HepG2 (cell line): Measurements from ENCODE around the gene AURKA. TPM values are rescaled to one million over a fixed set of nuclear protein-coding genes. Genes with fewer than 3 reads are reported as not detected.

Source experiments
- ATAC-seq: fragments of 200-7000 bp; cut with Tn5 transposase; 3 replicates; pipeline ENCODE4 v1.9.1; 2020; ENCODE audit warnings: mild to moderate bottlenecking, moderate library complexity
- BruUV-seq: library from RNA; stranded (reverse); fragments of 400-500 nt; replicated peaks from 2 replicates; lab custom pipeline; 2021; lab: Mats Ljungman, UMichigan
- CTCF ChIA-PET: fragments of 300-600 bp; formaldehyde crosslinking; extraction: SDS; loops from one replicate; lab custom pipeline; 2021; ENCODE audit warnings: low total read pairs, inconsistent platforms, low intra/inter-chr PET ratio; lab: Yijun Ruan, JAX
- POLR2A ChIA-PET: fragments of 350-600 bp; sonication (Branson Sonifier 250); formaldehyde crosslinking; loops from one replicate; lab custom pipeline; 2020; ENCODE audit warnings: antibody characterized with exemption, inconsistent platforms; lab: Yijun Ruan, JAX
- DNase-seq: peaks from one replicate; pipeline ENCODE4 v3.0.0-alpha.2; 2015; ENCODE audit warnings: low spot score
- FAIRE-seq: peaks from 3 replicates; lab custom pipeline; 2011; peaks lifted over from hg19 to GRCh38; lab: Jason Lieb, UNC
- H2AFZ ChIP-seq: one replicate; pipeline ENCODE4 v1.6.1; 2011; ENCODE audit warnings: low read length, inconsistent platforms
- H3K27ac ChIP-seq: fragments of 300-600 bp; 3 replicates; pipeline ENCODE4 v1.8.0; 2011; ENCODE audit warnings: mixed run types, mild to moderate bottlenecking, mixed read lengths, low read length, inconsistent platforms; ENCODE audit not compliant: insufficient read depth; ENCODE audit errors: extremely low read length
- H3K27me3 ChIP-seq, 2 experiments: fragments of 200-600 bp in 1 of 2; 2 replicates in 1 of 2; 3 replicates in 1 of 2; pipeline versions ENCODE4 v1.6.0 to v1.8.0; 2011; ENCODE audit warnings: low read length in 2 of 2, mild to moderate bottlenecking in 2 of 2, moderate library complexity in 2 of 2, inconsistent platforms in 1 of 2; ENCODE audit not compliant: insufficient read depth in 2 of 2, control insufficient read depth in 1 of 2
- H3K36me3 ChIP-seq, 2 experiments: fragments of 200-600 bp in 1 of 2; replicated peaks in 1 of 2; 2 replicates in 1 of 2; 3 replicates in 1 of 2; pipeline versions ENCODE4 v1.5.1 to v1.8.0; 2011; ENCODE audit warnings: low read length in 2 of 2, inconsistent platforms in 1 of 2; ENCODE audit not compliant: insufficient read depth in 2 of 2, control insufficient read depth in 1 of 2
- H3K4me1 ChIP-seq: 2 replicates; pipeline ENCODE4 v1.5.1; 2012; ENCODE audit warnings: low read length, inconsistent platforms; ENCODE audit not compliant: insufficient read depth
- H3K4me2 ChIP-seq: 2 replicates; pipeline ENCODE4 v1.6.0; 2011; ENCODE audit warnings: low read depth, low read length, inconsistent platforms
- H3K4me3 ChIP-seq, 3 experiments: fragments of 200-600 bp in 1 of 3; sonication (generic), shearing (Covaris generic) in 1 of 3; replicated peaks in 1 of 3; 2 replicates each; pipeline ENCODE4 v1.5.1; 2011 to 2016; ENCODE audit warnings: low read length in 3 of 3, inconsistent platforms in 2 of 3, low read depth in 2 of 3, mild to moderate bottlenecking in 2 of 3, control low read depth in 1 of 3, mixed read lengths in 1 of 3; ENCODE audit not compliant: insufficient read depth in 1 of 3
- H3K79me2 ChIP-seq: one replicate; pipeline ENCODE4 v1.6.1; 2011; ENCODE audit warnings: low read length, inconsistent platforms; ENCODE audit not compliant: insufficient read depth
- H3K9ac ChIP-seq: 2 replicates; pipeline ENCODE4 v1.6.0; 2011; ENCODE audit warnings: mild to moderate bottlenecking, low read depth, low read length, inconsistent platforms; ENCODE audit not compliant: insufficient read depth
- H3K9me3 ChIP-seq: 2 replicates; pipeline ENCODE4 v1.5.1; 2012; ENCODE audit warnings: mild to moderate bottlenecking, low read length
- H4K20me1 ChIP-seq: 2 replicates; pipeline ENCODE4 v1.6.0; 2011; ENCODE audit warnings: inconsistent platforms, mild to moderate bottlenecking, low read length, moderate library complexity; ENCODE audit not compliant: insufficient read depth
- CAMTA2 ChIP-seq: sonication (generic); formaldehyde crosslinking; IDR thresholded peaks from 2 replicates; pipeline ENCODE4 v1.4.0; 2020; ENCODE audit warnings: mild to moderate bottlenecking, missing genetic modification reagents, borderline replicate concordance
- CREM ChIP-seq, 2 experiments: sonication (generic) in 1 of 2; formaldehyde crosslinking in 1 of 2; IDR thresholded peaks; 2 replicates each; pipeline versions ENCODE4 v1.4.0 to v1.6.1; 2016 to 2020; ENCODE audit warnings: antibody characterized with exemption in 1 of 2, mild to moderate bottlenecking in 1 of 2, missing genetic modification reagents in 1 of 2
- FOXJ3 ChIP-seq: sonication (generic); formaldehyde crosslinking; IDR thresholded peaks from 2 replicates; pipeline ENCODE4 v1.4.0; 2020; ENCODE audit warnings: missing genetic modification reagents, mild to moderate bottlenecking, borderline replicate concordance
- HNRNPLL ChIP-seq: fragments of 200-400 bp; formaldehyde crosslinking; IDR thresholded peaks from 2 replicates; pipeline ENCODE4 v1.6.1; 2017; ENCODE audit warnings: mild to moderate bottlenecking, low read depth, low read length; ENCODE audit not compliant: poor library complexity, severe bottlenecking
- KDM5B ChIP-seq: sonication (generic); formaldehyde crosslinking; IDR thresholded peaks from 2 replicates; pipeline ENCODE4 v1.4.0; 2020; ENCODE audit warnings: missing genetic modification reagents, mild to moderate bottlenecking, borderline replicate concordance
- MED8 ChIP-seq: sonication (generic); formaldehyde crosslinking; IDR thresholded peaks from 2 replicates; pipeline ENCODE4 v1.8.1; 2023; ENCODE audit warnings: mild to moderate bottlenecking, missing genetic modification reagents; ENCODE audit not compliant: insufficient replicate concordance
- NR2F6 ChIP-seq, 2 experiments: IDR thresholded peaks; 2 replicates each; pipeline ENCODE4 v1.6.1; 2016; ENCODE audit warnings: antibody characterized with exemption in 1 of 2, mild to moderate bottlenecking in 1 of 2
- ONECUT2 ChIP-seq: sonication (generic); formaldehyde crosslinking; IDR thresholded peaks from 2 replicates; pipeline ENCODE4 v1.4.0; 2020; ENCODE audit warnings: missing genetic modification reagents
- SIX4 ChIP-seq: sonication (generic); formaldehyde crosslinking; IDR thresholded peaks from 2 replicates; pipeline ENCODE4 v1.4.0; 2020; ENCODE audit warnings: missing genetic modification reagents
- SNAI1 ChIP-seq: sonication (generic); formaldehyde crosslinking; IDR thresholded peaks from 2 replicates; pipeline ENCODE4 v1.5.0; 2020; ENCODE audit warnings: mild to moderate bottlenecking, missing genetic modification reagents, borderline replicate concordance
- TEAD3 ChIP-seq: optimal IDR thresholded peaks from 2 replicates; pipeline ENCODE3; 2016; ENCODE audit warnings: borderline replicate concordance
- ZBTB39 ChIP-seq: sonication (generic); formaldehyde crosslinking; IDR thresholded peaks from 2 replicates; pipeline ENCODE4 v1.5.0; 2020; ENCODE audit warnings: missing genetic modification reagents
- ZIK1 ChIP-seq: sonication (generic); formaldehyde crosslinking; IDR thresholded peaks from 2 replicates; pipeline ENCODE4 v1.5.0; 2020; ENCODE audit warnings: mild to moderate bottlenecking, low read depth, missing genetic modification reagents, borderline replicate concordance
- ZNF225 ChIP-seq: sonication (generic); formaldehyde crosslinking; IDR thresholded peaks from 2 replicates; pipeline ENCODE4 v1.4.0; 2020; ENCODE audit warnings: mild to moderate bottlenecking, missing genetic modification reagents
- ZNF296 ChIP-seq: sonication (generic); formaldehyde crosslinking; conservative IDR thresholded peaks from 2 replicates; pipeline ENCODE4 v1.5.0; 2020; ENCODE audit warnings: mild to moderate bottlenecking, missing genetic modification reagents
- ZNF333 ChIP-seq: sonication (generic); formaldehyde crosslinking; IDR thresholded peaks from 2 replicates; pipeline ENCODE4 v1.4.0; 2020; ENCODE audit warnings: mild to moderate bottlenecking, missing genetic modification reagents, borderline replicate concordance
- ZNF576 ChIP-seq: sonication (generic); formaldehyde crosslinking; IDR thresholded peaks from 2 replicates; pipeline ENCODE4 v1.4.0; 2020; ENCODE audit warnings: mild to moderate bottlenecking, missing genetic modification reagents
- ZNF784 ChIP-seq: sonication (generic); formaldehyde crosslinking; IDR thresholded peaks from 2 replicates; pipeline ENCODE4 v1.5.1; 2020; ENCODE audit warnings: missing genetic modification reagents, mild to moderate bottlenecking, borderline replicate concordance
- WGBS: methylation state at CpG from one replicate; pipeline ENCODE4 v1.1.6; 2017; ENCODE audit warnings: low lambda C conversion rate; 5-methylcytosine and 5-hydroxymethylcytosine counted together
- in situ Hi-C: cut with HindIII; loops from 2 replicates; pipeline ENCODE4 v1.10.0; 2017; ENCODE audit warnings: low pct_unique_long_range_greater_than_20kb; ENCODE audit not compliant: extremely low pct_ligation_motif_present
- intact Hi-C: fragments of 100-400 bp; cut with micrococcal nuclease; formaldehyde crosslinking; loops from one replicate; pipeline ENCODE4 v1.10.0; 2022; ENCODE audit not compliant: unreplicated experiment
- polyA plus RNA-seq, 8 experiments: library from polyadenylated mRNA; depleted of rRNA in 3 of 8; stranded (reverse) in 7 of 8; unstranded in 1 of 8; fragments of >200 nt; fragmentation: Illumina TruSeq in 4 of 8; extraction: Trizol in 4 of 8; gene quantifications; 2 replicates each; pipeline versions ENCODE4 v1.2.1 to v1.2.3, GENCODE V29; 2011 to 2016; ENCODE audit warnings: low read depth in 4 of 8, missing spikeins in 1 of 8, mixed read lengths in 1 of 8; ENCODE audit not compliant: insufficient read depth in 1 of 8
- total RNA-seq, 5 experiments: library from RNA; depleted of rRNA; stranded (reverse); fragments of >200 nt; fragmentation: Illumina TruSeq; extraction: Trizol; gene quantifications; 2 replicates each; pipeline ENCODE4 v1.2.3, GENCODE V29; 2016; ENCODE audit warnings: low read depth in 1 of 5

Gene AURKA
- total and polyA plus RNA-seq, 2 of the 13 experiments (the other 11 are each of a cell fraction or from before 2014, with no cell fraction given), result 96.4 to 224 TPM

GRCh38 chr20:56359212-56360132 lies 32.5 kb downstream of the AURKA start:
- POLR2A ChIA-PET, result interaction anchor here (0.7 to 5.9 kb wide), 15 partner anchors 9 to 888 kb away, joined by 3 to 91 read pairs (median 3); partner anchors contain the start of genes AURKA, CASS4 and CSTF1
- ATAC-seq (peak; percentile 81), FAIRE-seq (peak; percentile 4), DNase-seq (peak; percentile 79)
- BruUV-seq, result TSS peak; percentile 93
- H3K4me1 ChIP-seq, result peaks cover 29% of the 10 kb centered on the region
- peak overlapping the region; percentile 92 for H3K4me2 ChIP-seq
- in situ Hi-C loops, result loop anchor here (10.0 kb wide), 1 partner anchor 115 kb away; the partner anchor contains the start of gene MC3R
- under 1% methylated on average over 38 of the region's 51 CpGs for WGBS
- peaks cover 1 to 4% of the 10 kb centered on the region in 2 experiments; a peak in 2 of 5 replicates for H3K36me3 ChIP-seq
- H3K4me3 ChIP-seq, result peak overlapping the region; percentile 83 to 94 (median 93)
- H3K9me3 ChIP-seq, result no peaks in the 10 kb centered on the region
- peaks cover 11% of the 10 kb centered on the region for H3K79me2 ChIP-seq
- H3K27me3 ChIP-seq, result no peaks in the 10 kb centered on the region; a peak in 1 of 5 replicates
- CTCF ChIA-PET, result no interaction called here
- peaks cover 3% of the 10 kb centered on the region; the same call in 1 of the 2 replicates for H4K20me1 ChIP-seq
- peak overlapping the region; percentile 16 for H2AFZ ChIP-seq
- H3K9ac ChIP-seq, result peak overlapping the region; percentile 93
- intact Hi-C loops, result loop anchor here (1.0 kb wide), 1 partner anchor 33 kb away; the partner anchor contains the start of genes AURKA and CSTF1
- peak overlapping the region; percentile 76 for H3K27ac ChIP-seq
- TF ChIP-seq ZNF296 (CRISPR knock-in tag) (0 out of 2 replicates have a peak, but pooled peaks have one; percentile 71), SNAI1 (CRISPR knock-in tag) (peak; percentile 89; the same call in 1 of the 2 replicates), ZBTB39 (CRISPR knock-in tag) (no peak), ZNF333 (CRISPR knock-in tag) (0 out of 2 replicates have a peak, but pooled peaks have one; percentile 17), CREM (IDR thresholded peaks at IDR 0.05) (peak; percentile 60; the same call in 1 of the 2 replicates), CREM (CRISPR knock-in tag; IDR thresholded peaks at IDR 0.05) (no peak), ZNF225 (CRISPR knock-in tag) (peak; percentile 56; the same call in 1 of the 2 replicates), ZNF784 (peak; percentile 23), HNRNPLL (peak; percentile 73), ZIK1 (CRISPR knock-in tag) (peak; percentile 56; the same call in 1 of the 2 replicates), NR2F6 (IDR thresholded peaks at IDR 0.05) (peak; percentile 78), NR2F6 (CRISPR knock-in tag; IDR thresholded peaks at IDR 0.05) (peak; percentile 66; the same call in 1 of the 2 replicates), MED8 (CRISPR knock-in tag) (peak; percentile 56), SIX4 (CRISPR knock-in tag) (no peak), TEAD3 (no peak), ONECUT2 (CRISPR knock-in tag) (no peak), KDM5B (CRISPR knock-in tag) (peak; percentile 81; the same call in 1 of the 2 replicates), CAMTA2 (0 out of 2 replicates have a peak, but pooled peaks have one; percentile 41), FOXJ3 (CRISPR knock-in tag) (peak; percentile 52; the same call in 1 of the 2 replicates), ZNF576 (CRISPR knock-in tag) (0 out of 2 replicates have a peak, but pooled peaks have one; percentile 22)
